ENCODE measurements around the gene BIRC3. TPM values are rescaled to one million over a fixed set of nuclear protein-coding genes. Genes with fewer than 3 reads are reported as not detected.

BIRC3 gene
- total and polyA plus RNA-seq, 9 donors, result 0.45 to 1.4 (median 0.98) TPM

DNA sequence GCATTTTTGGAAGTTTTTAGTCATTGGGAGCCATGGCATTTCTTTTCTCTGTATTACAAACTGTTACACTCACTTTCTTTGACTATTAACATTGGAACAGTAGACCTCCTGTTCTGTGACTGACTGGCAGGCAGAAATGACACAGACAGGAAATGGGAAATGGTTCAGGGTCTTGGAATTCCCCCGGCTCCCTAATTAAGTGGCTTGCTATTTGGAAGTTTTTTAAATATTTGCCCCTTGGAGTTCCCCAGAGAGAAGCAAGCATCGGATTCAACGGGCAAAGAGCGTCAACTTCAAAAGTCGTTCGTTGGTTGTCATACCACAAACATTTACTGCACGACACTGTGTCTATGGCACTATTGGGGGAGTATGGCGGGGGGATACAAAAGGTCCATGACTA lies 28.6 kb downstream of the BIRC3 start:
- Histone ChIP-seq H3K36me3 (ENCODE audit: control insufficient read depth, insufficient read depth, low read length) (peaks cover 8% of the 10 kb centered on the region), H3K4me1 (ENCODE audit: control insufficient read depth, insufficient read depth, low read length) (peaks cover 5% of the 10 kb centered on the region), H3K4me3 (ENCODE audit: low read length) (peak overlapping the region; percentile 71), H3K27me3 (ENCODE audit: control insufficient read depth, insufficient read depth, low read length) (no peaks in the 10 kb centered on the region), H3K27ac (ENCODE audit: low read length) (peak overlapping the region; percentile 99), H3K9me3 (replicated peaks; ENCODE audit: control insufficient read depth, low read depth, low read length) (no peaks in the 10 kb centered on the region)
- peak; percentile 33 for DNase-seq
- WGBS (ENCODE audit: insufficient coverage), result 30% methylated on average over 2 of the region's 8 CpGs

DNA sequence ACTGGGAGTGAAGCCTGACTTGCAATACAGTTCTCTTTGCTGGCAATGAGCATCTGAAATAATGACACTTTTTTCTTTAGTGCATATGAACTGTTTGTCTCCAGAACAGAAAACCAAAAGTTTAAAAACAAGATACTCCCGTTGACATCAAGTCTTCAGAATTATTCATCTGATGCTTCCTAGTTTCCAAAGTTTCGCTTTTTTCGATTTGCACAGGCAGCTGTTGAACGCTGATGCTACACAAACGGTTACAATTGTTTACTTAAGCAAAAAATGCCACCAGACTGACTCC lies 29.1 kb downstream of the BIRC3 start:
- peaks cover 5% of the 10 kb centered on the region for H3K4me1 ChIP-seq (ENCODE audit: control insufficient read depth, insufficient read depth, low read length)
- WGBS (ENCODE audit: insufficient coverage), result 0% methylated on average over 5 of the region's 5 CpGs
- no peaks in the 10 kb centered on the region for H3K9me3 ChIP-seq (replicated peaks; ENCODE audit: control insufficient read depth, low read depth, low read length)
- no peaks in the 10 kb centered on the region for H3K27me3 ChIP-seq (ENCODE audit: control insufficient read depth, insufficient read depth, low read length)
- H3K27ac ChIP-seq (ENCODE audit: low read length), result peak overlapping the region; percentile 99
- peaks cover 8% of the 10 kb centered on the region for H3K36me3 ChIP-seq (ENCODE audit: control insufficient read depth, insufficient read depth, low read length)
- H3K4me3 ChIP-seq (ENCODE audit: low read length), result peak overlapping the region; percentile 71
- DNase-seq, result no peak

DNA sequence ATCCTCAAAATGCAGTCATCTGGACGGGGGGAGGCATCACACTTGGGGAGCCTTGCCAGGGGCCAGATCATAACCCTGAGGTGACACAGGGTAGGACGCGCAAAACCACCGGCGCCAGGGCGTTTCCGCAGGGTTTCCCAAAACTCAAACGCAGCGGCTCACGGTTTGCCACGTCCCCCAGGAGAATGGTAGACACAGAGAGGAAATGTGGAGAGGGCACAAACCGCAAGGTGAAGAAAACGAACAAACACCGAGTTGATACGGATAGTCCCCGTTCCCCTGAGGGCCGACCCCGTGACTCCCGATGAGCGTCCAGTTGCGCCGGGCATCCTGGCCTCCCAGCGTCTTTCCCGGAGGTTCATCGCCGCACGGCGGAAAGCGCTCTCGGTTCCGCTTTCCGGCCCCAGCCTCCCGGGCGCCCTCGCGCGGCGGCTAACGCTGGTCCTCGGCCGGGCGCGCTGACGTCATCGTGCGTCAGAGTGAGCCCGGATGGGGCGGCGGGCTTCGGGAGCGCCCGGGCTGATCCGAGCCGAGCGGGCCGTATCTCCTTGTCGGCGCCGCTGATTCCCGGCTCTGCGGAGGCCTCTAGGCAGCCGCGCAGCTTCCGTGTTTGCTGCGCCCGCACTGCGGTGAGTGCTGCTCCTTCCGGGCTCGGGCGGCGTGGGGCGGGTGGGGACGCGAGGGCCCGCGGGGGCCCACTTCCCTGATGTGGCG lies 29.6 kb downstream of the BIRC3 start, which contains the start of gene BIRC2:
Gene BIRC2, plus strand, starts transcription at position 467 of the 714 bp plus-strand sequence. CDS start 2,641 bp downstream, outside the sequence.
- DNase-seq, result peak; percentile 98
- Histone ChIP-seq H3K4me1 (ENCODE audit: control insufficient read depth, insufficient read depth, low read length) (peaks cover 5% of the 10 kb centered on the region), H3K4me3 (ENCODE audit: low read length) (peak within 1 kb of the TSS; percentile 71), H3K36me3 (ENCODE audit: control insufficient read depth, insufficient read depth, low read length) (peaks cover 10% of the 10 kb centered on the region), H3K27me3 (ENCODE audit: control insufficient read depth, insufficient read depth, low read length) (no peaks in the 10 kb centered on the region), H3K9me3 (replicated peaks; ENCODE audit: control insufficient read depth, low read depth, low read length) (no peaks in the 10 kb centered on the region), H3K27ac (ENCODE audit: low read length) (peak within 1 kb of the TSS; percentile 99)
- under 1% methylated on average over 77 of the region's 77 CpGs for WGBS (ENCODE audit: insufficient coverage)

DNA sequence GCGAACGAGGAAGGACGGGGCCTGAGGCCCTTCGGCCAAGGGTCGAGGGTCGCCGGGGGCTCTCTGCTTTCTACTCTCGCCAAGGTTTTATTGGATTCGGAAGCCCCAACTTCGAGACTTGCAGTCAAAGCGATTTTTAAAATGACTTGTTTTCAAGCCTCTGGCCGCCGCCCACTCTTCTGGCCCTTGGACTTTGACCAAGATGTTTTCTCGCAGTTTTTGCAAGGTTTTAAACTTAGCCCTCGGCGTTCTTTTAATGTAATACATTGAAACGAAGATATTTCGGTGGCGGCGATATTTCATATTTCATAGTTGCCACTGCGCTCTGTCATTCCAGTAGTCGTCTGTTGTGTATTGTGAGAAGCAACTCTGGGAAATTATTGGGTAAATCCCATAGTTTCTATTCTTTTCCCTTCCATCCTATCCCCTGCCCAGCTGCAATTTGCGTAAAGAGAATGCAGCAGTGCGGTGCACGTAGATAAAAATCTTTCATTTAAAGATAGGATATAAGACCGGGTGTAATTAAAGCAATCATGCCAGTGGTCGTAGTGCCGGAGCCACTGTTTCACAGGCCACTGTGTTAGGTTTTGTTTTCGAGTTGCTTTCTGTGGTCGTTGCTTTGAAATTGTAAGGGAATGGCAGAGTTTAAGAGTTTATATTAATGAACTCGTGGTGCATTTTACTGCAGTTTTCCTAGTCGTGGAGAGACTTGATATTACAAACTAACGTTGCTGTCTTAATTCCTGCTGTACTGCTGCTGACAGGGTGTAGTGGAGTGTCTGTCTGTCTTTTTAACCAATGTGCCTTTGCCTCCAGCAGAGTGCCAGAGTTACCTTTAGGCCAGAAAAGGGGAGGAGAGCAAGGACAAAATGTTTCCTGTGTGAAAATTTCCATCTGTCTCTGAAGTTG lies 30.4 kb downstream of the BIRC3 start:
- DNase-seq, result peak; percentile 80
- no peaks in the 10 kb centered on the region for H3K27me3 ChIP-seq (ENCODE audit: control insufficient read depth, insufficient read depth, low read length)
- H3K4me3 ChIP-seq (ENCODE audit: low read length), result peak overlapping the region; percentile 71
- peaks cover 10% of the 10 kb centered on the region for H3K36me3 ChIP-seq (ENCODE audit: control insufficient read depth, insufficient read depth, low read length)
- WGBS (ENCODE audit: insufficient coverage), result 0% methylated on average over 18 of the region's 33 CpGs
- peaks cover 5% of the 10 kb centered on the region for H3K4me1 ChIP-seq (ENCODE audit: control insufficient read depth, insufficient read depth, low read length)
- H3K9me3 ChIP-seq (replicated peaks; ENCODE audit: control insufficient read depth, low read depth, low read length), result no peaks in the 10 kb centered on the region
- peak overlapping the region; percentile 99 for H3K27ac ChIP-seq (ENCODE audit: low read length)

DNA sequence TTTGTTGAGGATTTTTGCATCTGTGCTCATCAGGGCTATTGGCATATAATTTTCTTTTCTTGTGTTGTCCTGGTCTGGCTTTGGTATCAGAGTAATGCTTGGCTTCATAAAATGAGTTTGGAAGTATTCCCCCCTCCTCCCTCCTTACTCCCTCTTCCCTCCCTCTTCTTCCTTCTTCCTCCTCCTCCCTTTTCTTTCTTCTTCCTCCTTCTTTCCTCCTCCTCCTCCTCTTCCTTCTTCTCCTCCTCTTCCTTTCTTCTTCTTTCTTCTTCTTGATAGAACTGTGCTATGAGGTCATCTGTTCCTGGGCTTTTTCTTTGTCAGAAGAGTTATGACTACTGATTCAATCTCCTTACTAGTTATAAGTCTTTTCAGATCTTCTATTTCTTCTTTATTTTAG lies 39.8 kb downstream of the BIRC3 start:
- no peak overlapping the region for H3K4me3 ChIP-seq (ENCODE audit: low read length)
- H3K4me1 ChIP-seq (ENCODE audit: control insufficient read depth, insufficient read depth, low read length), result no peaks in the 10 kb centered on the region
- peaks cover 36% of the 10 kb centered on the region for H3K36me3 ChIP-seq (ENCODE audit: control insufficient read depth, insufficient read depth, low read length)
- H3K9me3 ChIP-seq (replicated peaks; ENCODE audit: control insufficient read depth, low read depth, low read length), result peaks cover 32% of the 10 kb centered on the region
- no peak overlapping the region for H3K27ac ChIP-seq (ENCODE audit: low read length)
- no peak for DNase-seq
- no peaks in the 10 kb centered on the region for H3K27me3 ChIP-seq (ENCODE audit: control insufficient read depth, insufficient read depth, low read length)

- Histone ChIP-seq H3K27ac (ENCODE audit: low read length) (no peak overlapping the region), H3K4me3 (ENCODE audit: low read length) (no peak overlapping the region), H3K4me1 (ENCODE audit: control insufficient read depth, insufficient read depth, low read length) (no peaks in the 10 kb centered on the region), H3K27me3 (ENCODE audit: control insufficient read depth, insufficient read depth, low read length) (no peaks in the 10 kb centered on the region), H3K9me3 (replicated peaks; ENCODE audit: control insufficient read depth, low read depth, low read length) (peaks cover 32% of the 10 kb centered on the region), H3K36me3 (ENCODE audit: control insufficient read depth, insufficient read depth, low read length) (peaks cover 34% of the 10 kb centered on the region)
- no peak for DNase-seq
- WGBS (ENCODE audit: insufficient coverage), result no CpG with 5 or more reads among the region's 3 CpGs
Observed at GRCh38 chr11:102359372-102359771, 42.1 kb downstream of the BIRC3 start.

- no peaks in the 10 kb centered on the region for H3K4me1 ChIP-seq (ENCODE audit: control insufficient read depth, insufficient read depth, low read length)
- no peak for DNase-seq
- H3K36me3 ChIP-seq (ENCODE audit: control insufficient read depth, insufficient read depth, low read length), result peaks cover 44% of the 10 kb centered on the region
- H3K9me3 ChIP-seq (replicated peaks; ENCODE audit: control insufficient read depth, low read depth, low read length), result peaks cover 26% of the 10 kb centered on the region
- no peak overlapping the region for H3K4me3 ChIP-seq (ENCODE audit: low read length)
- WGBS (ENCODE audit: insufficient coverage), result 100% methylated on average over 1 of the region's 3 CpGs
- H3K27ac ChIP-seq (ENCODE audit: low read length), result no peak overlapping the region
- no peaks in the 10 kb centered on the region for H3K27me3 ChIP-seq (ENCODE audit: control insufficient read depth, insufficient read depth, low read length)
Observed at GRCh38 chr11:102360681-102361080, 43.4 kb downstream of the BIRC3 start.

DNA sequence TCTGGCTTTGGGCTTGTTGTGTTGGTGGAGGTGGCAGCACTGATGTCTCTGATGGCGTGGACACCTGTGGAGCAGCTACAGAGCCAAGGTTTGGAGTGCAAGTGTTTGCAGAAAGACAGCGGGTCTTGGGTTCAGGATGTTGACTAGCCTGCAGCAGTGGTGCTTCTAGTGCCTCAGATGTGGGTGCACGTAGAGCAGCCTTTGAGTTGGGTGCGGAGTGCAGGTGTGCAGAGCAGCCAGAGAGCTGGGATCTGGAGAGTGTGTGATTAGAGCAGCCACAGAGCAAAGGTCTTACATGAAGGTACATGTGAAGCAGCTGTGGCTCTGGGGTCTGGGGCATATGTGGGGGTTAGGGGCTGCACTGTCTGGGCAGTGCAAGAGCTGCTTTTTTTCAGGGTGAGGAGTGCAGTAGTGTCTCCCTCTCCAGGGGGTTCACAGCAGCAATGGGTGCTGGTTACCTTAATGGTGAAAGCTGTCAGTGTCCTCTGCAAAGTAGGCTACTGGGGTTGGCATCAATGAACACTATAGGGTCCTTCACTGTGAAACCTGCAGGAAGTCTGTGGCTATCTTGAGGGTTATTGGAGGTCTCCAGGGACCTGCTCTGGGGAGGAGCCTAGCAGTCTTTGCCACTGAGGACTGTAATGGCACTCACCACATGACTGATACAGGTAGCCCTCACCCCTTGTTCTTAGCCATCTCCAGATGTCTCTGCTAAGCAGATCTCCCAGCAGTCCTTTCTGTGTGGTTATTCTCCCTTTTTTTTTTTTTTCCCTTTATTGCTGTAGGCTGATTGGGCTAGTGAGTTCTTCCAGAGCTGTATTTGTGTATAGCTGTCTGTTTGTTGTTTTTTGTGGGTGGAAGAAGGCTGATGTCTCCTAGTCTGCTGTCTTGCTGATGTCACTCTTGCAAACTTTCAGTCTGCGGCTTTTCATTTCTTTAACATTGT lies 44.1 kb downstream of the BIRC3 start:
- peaks cover 43% of the 10 kb centered on the region for H3K36me3 ChIP-seq (ENCODE audit: control insufficient read depth, insufficient read depth, low read length)

GRCh38 chr11:102364991-102365390 lies 47.7 kb downstream of the BIRC3 start:
- no CpG with 5 or more reads among the region's 1 CpG for WGBS (ENCODE audit: insufficient coverage)
- peaks cover 2% of the 10 kb centered on the region for H3K9me3 ChIP-seq (replicated peaks; ENCODE audit: control insufficient read depth, low read depth, low read length)
- H3K27me3 ChIP-seq (ENCODE audit: control insufficient read depth, insufficient read depth, low read length), result no peaks in the 10 kb centered on the region
- no peak overlapping the region for H3K27ac ChIP-seq (ENCODE audit: low read length)
- peaks cover 40% of the 10 kb centered on the region for H3K36me3 ChIP-seq (ENCODE audit: control insufficient read depth, insufficient read depth, low read length)
- DNase-seq, result no peak
- no peaks in the 10 kb centered on the region for H3K4me1 ChIP-seq (ENCODE audit: control insufficient read depth, insufficient read depth, low read length)
- H3K4me3 ChIP-seq (ENCODE audit: low read length), result no peak overlapping the region

More for the DNA sequence above, 44.1 kb downstream of the BIRC3 start:
- WGBS (ENCODE audit: insufficient coverage), result 97% methylated on average over 3 of the region's 5 CpGs
- Histone ChIP-seq H3K4me3 (ENCODE audit: low read length) (no peak overlapping the region), H3K4me1 (ENCODE audit: control insufficient read depth, insufficient read depth, low read length) (no peaks in the 10 kb centered on the region), H3K27me3 (ENCODE audit: control insufficient read depth, insufficient read depth, low read length) (no peaks in the 10 kb centered on the region), H3K9me3 (replicated peaks; ENCODE audit: control insufficient read depth, low read depth, low read length) (peaks cover 19% of the 10 kb centered on the region), H3K27ac (ENCODE audit: low read length) (no peak overlapping the region)
- no peak for DNase-seq

Measured in muscle of leg (tissue), 11 donors.